Naive thymus-derived CD4-positive, alpha-beta T cell (primary cell): ENCODE data around the gene ZNF341. TPM values are rescaled to one million over a fixed set of nuclear protein-coding genes. Genes with fewer than 3 reads are reported as not detected.
A peak's percentile ranks its signal among the peaks of the same experiment; 100 is the strongest.

Experiments used
- ATAC-seq: fragments of 150-1000 bp; cut with Tn5 transposase; 2 replicates; pipeline ENCODE4 v1.10.0; 2021; ENCODE audit warnings: mild to moderate bottlenecking, moderate library complexity
- CTCF ChIA-PET: fragments of 350-600 bp; sonication (Branson Sonifier 250); formaldehyde crosslinking; loops from one replicate; lab custom pipeline; 2021; ENCODE audit warnings: antibody characterized with exemption; lab: Charles Lee
- POLR2A ChIA-PET: fragments of 350-600 bp; sonication (Branson Sonifier 250); formaldehyde crosslinking; loops from one replicate; lab custom pipeline; 2021; ENCODE audit warnings: antibody characterized with exemption, inconsistent platforms; lab: Charles Lee
- DNase-seq, 9 donors: peaks; one replicate each; pipeline versions ENCODE4 v3.0.0 to v3.0.0-alpha.2; 2020 to 2022; ENCODE audit warnings: mixed read lengths in 1 of 9
- H3K27ac ChIP-seq: one replicate; pipeline ENCODE4 v1.7.0; 2013; ENCODE audit warnings: mild to moderate bottlenecking, low read depth, low read length, moderate library complexity
- H3K27me3 ChIP-seq, 2 donors: one replicate each; pipeline ENCODE4 v1.7.0; 2013; ENCODE audit warnings: low read length in 2 of 2, mild to moderate bottlenecking in 2 of 2, moderate library complexity in 2 of 2; ENCODE audit not compliant: control insufficient read depth in 2 of 2, insufficient read depth in 2 of 2
- H3K36me3 ChIP-seq, 3 experiments: 1 replicate in 2 of 3; 2 replicates in 1 of 3; pipeline ENCODE4 v1.7.0; 2013; ENCODE audit warnings: low read length in 3 of 3, mild to moderate bottlenecking in 3 of 3, moderate library complexity in 1 of 3; ENCODE audit not compliant: insufficient read depth in 3 of 3, control insufficient read depth in 2 of 3
- H3K4me1 ChIP-seq, 2 donors: one replicate each; pipeline ENCODE4 v1.7.0; 2013; ENCODE audit warnings: low read length in 2 of 2, mild to moderate bottlenecking in 2 of 2, moderate library complexity in 1 of 2; ENCODE audit not compliant: control insufficient read depth in 2 of 2, insufficient read depth in 2 of 2
- H3K4me3 ChIP-seq: 2 replicates; pipeline ENCODE4 v1.7.0; 2013; ENCODE audit warnings: mild to moderate bottlenecking, low read length
- H3K9me3 ChIP-seq, 3 experiments: 1 replicate in 2 of 3; 2 replicates in 1 of 3; pipeline ENCODE4 v1.7.0; 2013; ENCODE audit warnings: low read length in 3 of 3; ENCODE audit not compliant: control insufficient read depth in 2 of 3
- H3K27ac Mint-ChIP-seq, 9 donors: one replicate each; pipeline ENCODE4 v1.8.0; 2020 to 2022; ENCODE audit warnings: mixed read lengths in 9 of 9, mild to moderate bottlenecking in 8 of 9, moderate library complexity in 5 of 9, inconsistent platforms in 2 of 9
- H3K27me3 Mint-ChIP-seq, 5 donors: one replicate each; pipeline ENCODE4 v1.8.0; 2021 to 2022; ENCODE audit warnings: mixed read lengths in 5 of 5, mild to moderate bottlenecking in 1 of 5
- H3K36me3 Mint-ChIP-seq, 5 donors: one replicate each; pipeline ENCODE4 v1.8.0; 2020 to 2022; ENCODE audit warnings: mixed read lengths in 5 of 5, mild to moderate bottlenecking in 3 of 5, inconsistent platforms in 1 of 5
- H3K4me1 Mint-ChIP-seq, 7 donors: one replicate each; pipeline ENCODE4 v1.8.0; 2020 to 2022; ENCODE audit warnings: mixed read lengths in 7 of 7, mild to moderate bottlenecking in 3 of 7, inconsistent platforms in 1 of 7
- H3K4me3 Mint-ChIP-seq, 10 donors: one replicate each; pipeline ENCODE4 v1.8.0; 2020 to 2022; ENCODE audit warnings: mild to moderate bottlenecking in 10 of 10, mixed read lengths in 10 of 10, moderate library complexity in 6 of 10, inconsistent platforms in 2 of 10
- H3K9me3 Mint-ChIP-seq, 11 donors: one replicate each; pipeline ENCODE4 v1.8.0; 2020 to 2022; ENCODE audit warnings: mixed read lengths in 11 of 11, mild to moderate bottlenecking in 4 of 11, inconsistent platforms in 1 of 11, moderate library complexity in 1 of 11
- intact Hi-C, 2 donors: fragments of 100-400 bp; cut with micrococcal nuclease; formaldehyde crosslinking; loops; one replicate each; pipeline ENCODE4 v1.15.1; 2023
- polyA plus RNA-seq, 2 donors: library from polyadenylated mRNA; unstranded; fragments of 300-500 nt; fragmentation: Illumina TruSeq; gene quantifications; one replicate each; pipeline ENCODE4 v1.2.3, GENCODE V29; 2021
- total RNA-seq, 6 experiments: library from RNA in 5 of 6; stranded (reverse) in 5 of 6; gene quantifications; 1 replicate in 5 of 6; 2 replicates in 1 of 6; pipeline ENCODE4 v1.2.3 and lab custom pipeline; 2021 to 2026

Gene ZNF341
- total and polyA plus RNA-seq, 7 experiments from 2014 or later: 1.5 to 6.1 (median 4.5) TPM

DNA sequence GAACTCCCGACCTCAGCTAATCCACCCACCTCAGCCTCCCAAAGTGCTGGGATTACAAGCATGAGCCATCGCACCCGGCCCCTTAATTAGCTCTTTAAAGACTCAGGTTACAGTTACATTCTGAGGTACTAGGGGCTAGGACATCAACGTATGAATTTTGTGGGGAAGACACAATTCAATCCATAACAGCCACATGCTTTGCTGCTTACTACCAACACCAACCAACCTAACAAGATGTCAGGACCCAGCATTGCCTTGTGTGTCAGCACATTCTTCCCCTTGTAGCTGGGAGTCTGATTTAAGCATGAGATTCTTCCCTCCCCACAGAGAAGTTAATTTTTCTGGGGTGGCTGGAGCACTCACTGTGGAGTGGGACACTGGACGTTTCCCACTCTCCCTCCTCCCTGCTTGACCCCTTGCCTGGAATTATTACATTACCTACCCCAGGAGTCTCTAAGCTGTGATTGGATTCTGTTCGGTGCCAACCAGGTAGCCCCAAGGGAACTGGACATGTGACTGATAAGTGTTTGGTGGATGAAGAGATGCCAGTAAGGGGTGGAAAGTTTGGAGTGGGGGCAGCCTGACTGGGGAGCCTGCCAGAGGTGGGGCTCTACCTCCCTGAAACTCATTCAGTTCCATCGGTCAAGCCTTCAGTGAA lies 6.1 kb upstream of the ZNF341 start:
- peaks cover 0 to 3% (median 0%) of the 10 kb centered on the region in 11 donors for H3K9me3 Mint-ChIP-seq
- no peak overlapping the region for H3K4me3 Mint-ChIP-seq
- CTCF ChIA-PET: no interaction called here
- intact Hi-C loops: no loop called here
- no peak overlapping the region for H3K27ac Mint-ChIP-seq
- H3K36me3 Mint-ChIP-seq: no peaks in the 10 kb centered on the region
- DNase-seq (no peak), ATAC-seq (no peak)
- H3K4me1 Mint-ChIP-seq: peaks cover 3 to 6% (median 4%) of the 10 kb centered on the region in 7 donors
- Histone ChIP-seq H3K4me3 (no peak overlapping the region), H3K36me3 (no peaks in the 10 kb centered on the region), H3K9me3 (no peaks in the 10 kb centered on the region), H3K27me3 (no peaks in the 10 kb centered on the region), H3K27ac (no peak overlapping the region), H3K4me1 (peaks cover 0 to 4% of the 10 kb centered on the region in 2 donors)
- POLR2A ChIA-PET: interaction anchor here (0.8 to 1.0 kb wide), 2 partner anchors 46 to 62 kb away, joined by 3 read pairs; no protein-coding TSS in a partner anchor
- H3K27me3 Mint-ChIP-seq: no peaks in the 10 kb centered on the region

DNA sequence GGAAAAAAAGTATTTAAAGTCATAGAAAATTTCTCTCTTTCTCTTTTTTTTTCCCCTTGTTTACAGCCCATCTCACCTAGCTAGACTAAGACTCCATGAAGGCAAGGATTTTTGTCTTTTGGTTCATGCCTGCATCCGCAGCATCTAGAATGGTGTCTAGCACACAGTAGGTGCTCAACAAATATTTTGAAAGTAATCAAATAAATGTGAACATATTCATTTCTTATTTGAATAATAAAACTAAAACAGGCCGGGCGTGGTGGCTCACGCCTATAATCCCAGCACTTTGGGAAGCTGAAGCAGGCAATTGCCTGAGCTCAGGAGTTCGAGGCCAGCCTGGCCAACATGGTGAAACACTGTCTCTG lies 4.7 kb upstream of the ZNF341 start:
- Mint-ChIP-seq H3K27me3 (peaks cover 0 to 3% (median 0%) of the 10 kb centered on the region in 5 donors), H3K36me3 (no peaks in the 10 kb centered on the region), H3K4me3 (no peak overlapping the region), H3K27ac (peak overlapping the region in 1 of 9 donors; percentile 22), H3K4me1 (peaks cover 0 to 11% (median 4%) of the 10 kb centered on the region in 7 donors), H3K9me3 (peaks cover 0 to 2% (median 0%) of the 10 kb centered on the region in 11 donors)
- DNase-seq: no peak
- Histone ChIP-seq H3K27ac (no peak overlapping the region), H3K9me3 (no peaks in the 10 kb centered on the region), H3K4me3 (no peak overlapping the region), H3K36me3 (no peaks in the 10 kb centered on the region), H3K27me3 (no peaks in the 10 kb centered on the region), H3K4me1 (peaks cover 3 to 4% of the 10 kb centered on the region in 2 donors)
- CTCF ChIA-PET: interaction anchor here (0.6 kb wide), 1 partner anchor 87 kb away, joined by 3 read pairs; no protein-coding TSS in a partner anchor
- no peak for ATAC-seq
- POLR2A ChIA-PET: interaction anchor here (1.0 kb wide), 1 partner anchor 36 kb away, joined by 4 read pairs; no protein-coding TSS in a partner anchor
- intact Hi-C loops: no loop called here

GRCh38 chr20:33727806-33728205 lies 4.0 kb upstream of the ZNF341 start:
- Histone ChIP-seq H3K4me1 (peaks cover 3 to 8% of the 10 kb centered on the region in 2 donors), H3K36me3 (no peaks in the 10 kb centered on the region), H3K27ac (no peak overlapping the region), H3K27me3 (no peaks in the 10 kb centered on the region), H3K9me3 (no peaks in the 10 kb centered on the region), H3K4me3 (no peak overlapping the region)
- intact Hi-C loops: no loop called here
- Mint-ChIP-seq H3K4me1 (peaks cover 0 to 14% (median 8%) of the 10 kb centered on the region in 7 donors), H3K4me3 (no peak overlapping the region), H3K36me3 (no peaks in the 10 kb centered on the region), H3K27me3 (peaks cover 0 to 3% (median 0%) of the 10 kb centered on the region in 5 donors), H3K27ac (peak overlapping the region in 2 of 9 donors; percentile 43 to 53), H3K9me3 (peaks cover 0 to 2% (median 0%) of the 10 kb centered on the region in 11 donors)
- POLR2A ChIA-PET: no interaction called here
- DNase-seq: no peak
- no peak for ATAC-seq
- CTCF ChIA-PET: interaction anchor here (1.0 kb wide), 1 partner anchor 270 kb away, joined by 3 read pairs; no protein-coding TSS in a partner anchor

GRCh38 chr20:33728463-33728862 lies 3.3 kb upstream of the ZNF341 start:
- H3K4me1 ChIP-seq: peaks cover 3 to 13% of the 10 kb centered on the region in 2 donors
- H3K27me3 ChIP-seq: no peaks in the 10 kb centered on the region
- no peak overlapping the region for H3K4me3 ChIP-seq
- Mint-ChIP-seq H3K9me3 (peaks cover 0 to 2% (median 0%) of the 10 kb centered on the region in 11 donors), H3K4me3 (no peak overlapping the region), H3K27ac (peak overlapping the region in 1 of 9 donors; percentile 10), H3K4me1 (peaks cover 2 to 20% (median 11%) of the 10 kb centered on the region in 7 donors), H3K36me3 (no peaks in the 10 kb centered on the region), H3K27me3 (peaks cover 0 to 3% (median 0%) of the 10 kb centered on the region in 5 donors)
- no peak for ATAC-seq
- ChIA-PET POLR2A (no interaction called here), CTCF (interaction anchor here (1.0 kb wide), 1 partner anchor 271 kb away, joined by 3 read pairs; no protein-coding TSS in a partner anchor)
- no peak for DNase-seq
- no peak overlapping the region for H3K27ac ChIP-seq
- intact Hi-C loops: no loop called here
- no peaks in the 10 kb centered on the region for H3K36me3 ChIP-seq
- no peaks in the 10 kb centered on the region for H3K9me3 ChIP-seq

DNA sequence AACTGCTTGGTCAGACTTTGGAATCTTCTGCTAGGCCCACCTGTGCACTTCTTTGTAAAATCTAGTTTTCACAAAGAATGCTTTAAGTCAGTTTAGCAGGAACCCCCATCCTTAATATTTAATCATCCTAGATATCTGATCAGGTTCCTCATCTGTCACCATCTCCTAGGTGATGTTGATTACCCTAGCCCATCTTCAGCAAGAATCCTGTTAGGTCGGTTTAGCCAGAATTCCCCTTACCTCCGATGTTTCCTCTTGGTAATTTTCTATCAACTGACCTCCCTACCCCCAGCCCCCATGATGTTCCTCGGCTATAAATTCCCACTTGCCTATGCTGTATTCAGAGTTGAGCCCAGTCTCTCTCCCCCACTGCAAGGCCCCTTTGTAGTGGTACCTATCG lies 2.7 kb upstream of the ZNF341 start:
- ATAC-seq (no peak), DNase-seq (no peak)
- POLR2A ChIA-PET: no interaction called here
- peaks cover 0 to 3% (median 0%) of the 10 kb centered on the region in 5 donors for H3K36me3 Mint-ChIP-seq
- no peaks in the 10 kb centered on the region for H3K27me3 ChIP-seq
- intact Hi-C loops: no loop called here
- CTCF ChIA-PET: no interaction called here
- H3K9me3 Mint-ChIP-seq: peaks cover 0 to 4% (median 0%) of the 10 kb centered on the region in 11 donors
- no peak overlapping the region for H3K4me3 Mint-ChIP-seq
- H3K4me1 ChIP-seq: peaks cover 3 to 18% of the 10 kb centered on the region in 2 donors
- H3K27ac ChIP-seq: no peak overlapping the region
- H3K27ac Mint-ChIP-seq: peak overlapping the region in 5 of 9 donors; percentile 3 to 59 (median 12)
- H3K9me3 ChIP-seq: no peaks in the 10 kb centered on the region
- H3K36me3 ChIP-seq: no peaks in the 10 kb centered on the region
- H3K4me1 Mint-ChIP-seq: peaks cover 8 to 27% (median 17%) of the 10 kb centered on the region in 7 donors
- H3K4me3 ChIP-seq: no peak overlapping the region
- peaks cover 0 to 3% (median 0%) of the 10 kb centered on the region in 5 donors for H3K27me3 Mint-ChIP-seq

DNA sequence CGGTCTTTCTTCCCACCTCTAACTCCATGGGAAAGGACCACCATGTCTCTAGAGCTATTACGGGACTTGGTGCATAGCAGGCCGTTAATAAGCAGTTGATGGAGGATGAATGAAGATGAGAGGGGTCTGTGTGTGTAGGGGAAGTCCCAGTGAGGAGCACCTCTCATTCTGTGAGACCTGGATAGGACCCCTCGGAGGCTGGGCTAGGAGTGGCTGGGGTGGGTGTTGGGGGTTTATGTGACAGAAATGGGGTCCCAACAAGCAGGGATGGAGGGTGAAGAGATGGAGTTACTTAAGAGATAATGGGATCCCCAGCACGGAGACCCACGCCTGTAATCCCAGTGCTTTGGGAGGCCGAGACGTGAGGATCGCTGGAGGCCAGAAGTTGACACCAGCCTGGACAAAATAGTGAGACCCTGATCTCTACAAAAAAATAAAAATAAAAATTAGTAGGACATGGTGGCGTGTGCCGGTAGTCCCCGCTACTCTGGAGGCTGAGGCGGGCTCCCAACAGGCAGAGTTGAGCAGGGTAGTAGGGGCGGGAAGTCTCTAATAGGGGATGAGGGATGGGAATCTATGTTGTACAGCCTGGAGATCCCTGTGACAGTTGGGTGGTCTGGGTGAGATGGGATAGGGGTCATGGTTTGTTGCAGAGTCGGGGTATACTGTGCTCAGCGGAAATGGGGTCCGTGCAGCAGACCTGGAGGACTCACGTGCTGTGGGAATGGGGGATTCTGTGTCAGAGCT lies 677 bp upstream of the ZNF341 start:
- H3K9me3 ChIP-seq: peaks cover 0 to under 1% (median 0%) of the 10 kb centered on the region in 3 experiments
- H3K9me3 Mint-ChIP-seq: peaks cover 0 to 7% (median 2%) of the 10 kb centered on the region in 11 donors
- CTCF ChIA-PET: no interaction called here
- peak overlapping the region; percentile 82 to 97 (median 84) for H3K4me3 Mint-ChIP-seq
- H3K4me3 ChIP-seq: peak overlapping the region; percentile 62
- no peaks in the 10 kb centered on the region for H3K27me3 ChIP-seq
- H3K36me3 Mint-ChIP-seq: peaks cover 0 to 7% (median 2%) of the 10 kb centered on the region in 5 donors
- intact Hi-C loops: loop anchor here (1.0 to 5.0 kb wide), 5 partner anchors 11 to 381 kb away; partner anchors contain the start of genes EIF2S2 (in 2 of the 2), C20orf144 (in 1 of the 2), PXMP4 (in 1 of the 2) and SNTA1 (in 1 of the 2)
- no peak for DNase-seq
- POLR2A ChIA-PET: interaction anchor here (0.6 to 2.7 kb wide), 5 partner anchors 11 to 68 kb away, joined by 3 to 36 read pairs (median 14); partner anchors contain the start of genes ACTL10, C20orf144 and PXMP4
- peaks cover 0 to 3% (median 0%) of the 10 kb centered on the region in 5 donors for H3K27me3 Mint-ChIP-seq
- peak overlapping the region; percentile 86 to 98 (median 97) for H3K27ac Mint-ChIP-seq
- H3K36me3 ChIP-seq: no peaks in the 10 kb centered on the region
- H3K4me1 Mint-ChIP-seq: peaks cover 12 to 36% (median 20%) of the 10 kb centered on the region in 7 donors
- peak overlapping the region; percentile 69 for H3K27ac ChIP-seq
- peaks cover 3 to 18% of the 10 kb centered on the region in 2 donors for H3K4me1 ChIP-seq
- ATAC-seq: no peak
